Endothelial cell of umbilical vein (primary cell): ENCODE results near the gene SHKBP1. TPM values are rescaled to one million over a fixed set of nuclear protein-coding genes. Genes with fewer than 3 reads are reported as not detected.

Experiments used
- BruUV-seq: library from RNA; stranded (reverse); fragments of 400-500 nt; replicated peaks from 2 replicates; lab custom pipeline; 2021; lab: Mats Ljungman, UMichigan
- CTCF ChIA-PET: fragments of 300-600, 350-600 bp; sonication (Branson Sonifier 250); formaldehyde crosslinking; loops from one replicate; lab custom pipeline; 2021; ENCODE audit warnings: antibody characterized with exemption, inconsistent platforms; lab: Charles Lee
- POLR2A ChIA-PET: fragments of 300-600, 350-600 bp; sonication (Branson Sonifier 250); formaldehyde crosslinking; loops from one replicate; lab custom pipeline; 2021; ENCODE audit warnings: antibody characterized with exemption, inconsistent platforms; lab: Charles Lee
- DNase-seq: peaks from one replicate; pipeline ENCODE4 v3.0.0-alpha.2; 2011; ENCODE audit warnings: low read depth, low spot score
- FAIRE-seq: peaks from 2 replicates; lab custom pipeline; 2011; peaks lifted over from hg19 to GRCh38; lab: Jason Lieb, UNC
- H2AFZ ChIP-seq: 2 replicates; pipeline ENCODE4 v1.6.0; 2012; ENCODE audit warnings: low read depth, low read length, control low read depth, inconsistent platforms
- H3K27ac ChIP-seq: 2 replicates; pipeline ENCODE4 v1.5.1; 2011; ENCODE audit warnings: low read depth, mild to moderate bottlenecking, control low read depth, low read length, moderate library complexity; ENCODE audit not compliant: insufficient read depth
- H3K27me3 ChIP-seq, 2 experiments: 2 replicates each; pipeline versions ENCODE4 v1.6.0 to v1.6.1; 2011; ENCODE audit warnings: low read length in 2 of 2, mixed read lengths in 1 of 2; ENCODE audit not compliant: control insufficient read depth in 2 of 2, insufficient read depth in 2 of 2
- H3K36me3 ChIP-seq, 2 experiments: 2 replicates in 1 of 2; 3 replicates in 1 of 2; pipeline ENCODE4 v1.5.1; 2011; ENCODE audit warnings: low read length in 2 of 2, mild to moderate bottlenecking in 1 of 2, moderate library complexity in 1 of 2; ENCODE audit not compliant: control insufficient read depth in 2 of 2, insufficient read depth in 2 of 2; ENCODE audit errors: extremely low read depth in 1 of 2
- H3K4me1 ChIP-seq: 3 replicates; pipeline ENCODE4 v1.5.1; 2011; ENCODE audit warnings: mild to moderate bottlenecking, low read length; ENCODE audit not compliant: control insufficient read depth, insufficient read depth; ENCODE audit errors: extremely low read depth
- H3K4me2 ChIP-seq: 2 replicates; pipeline ENCODE4 v1.6.1; 2011; ENCODE audit warnings: low read length, control low read depth, mixed read lengths; ENCODE audit not compliant: insufficient read depth
- H3K4me3 ChIP-seq, 3 experiments: fragments of 200-600 bp in 1 of 3; sonication (generic), shearing (Covaris generic) in 1 of 3; replicated peaks in 1 of 3; 2 replicates each; pipeline ENCODE4 v1.5.1; 2011 to 2016; ENCODE audit warnings: control low read depth in 3 of 3, low read length in 3 of 3, mild to moderate bottlenecking in 2 of 3, inconsistent platforms in 1 of 3, low read depth in 1 of 3, moderate library complexity in 1 of 3; ENCODE audit not compliant: insufficient read depth in 1 of 3
- H3K79me2 ChIP-seq: 2 replicates; pipeline ENCODE4 v1.6.0; 2012; ENCODE audit warnings: low read length, inconsistent platforms; ENCODE audit not compliant: control insufficient read depth, insufficient read depth
- H3K9ac ChIP-seq: replicated peaks from 2 replicates; pipeline ENCODE3; 2011; ENCODE audit warnings: low read length, control low read depth; ENCODE audit not compliant: insufficient read depth; ENCODE audit errors: extremely low read depth
- H3K9me1 ChIP-seq: replicated peaks from 3 replicates; pipeline ENCODE4 v1.6.0; 2011; ENCODE audit warnings: mild to moderate bottlenecking, low read length; ENCODE audit not compliant: control insufficient read depth, insufficient read depth; ENCODE audit errors: extremely low read depth
- H3K9me3 ChIP-seq: replicated peaks from 2 replicates; pipeline ENCODE4 v1.5.1; 2012; ENCODE audit warnings: low read length, inconsistent platforms; ENCODE audit not compliant: control insufficient read depth, insufficient read depth
- H4K20me1 ChIP-seq: replicated peaks from 2 replicates; pipeline ENCODE3; 2011; ENCODE audit warnings: mild to moderate bottlenecking, low read length; ENCODE audit not compliant: control insufficient read depth, insufficient read depth; ENCODE audit errors: extremely low read depth
- EZH2 ChIP-seq: IDR thresholded peaks from 2 replicates; pipeline ENCODE4 v1.6.1; 2012; ENCODE audit warnings: borderline replicate concordance, low read depth, mild to moderate bottlenecking, moderate library complexity, low read length, inconsistent platforms; ENCODE audit not compliant: severe bottlenecking
- FOS ChIP-seq: IDR thresholded peaks from 2 replicates; pipeline ENCODE4 v1.6.1; 2011; ENCODE audit warnings: mild to moderate bottlenecking, low read length, moderate library complexity, borderline replicate concordance; ENCODE audit not compliant: insufficient read depth
- MAX ChIP-seq: IDR thresholded peaks from 2 replicates; pipeline ENCODE4 v1.6.1; 2011; ENCODE audit not compliant: insufficient read depth, insufficient read length
- POLR2AphosphoS5 ChIP-seq: IDR thresholded peaks from 2 replicates; pipeline ENCODE4 v1.6.1; 2012; ENCODE audit warnings: low read depth, mild to moderate bottlenecking, control low read depth, low read length, moderate library complexity; ENCODE audit not compliant: insufficient read depth
- dilution Hi-C: fragments of 300-500 bp; cut with MboI; formaldehyde crosslinking; loops from one replicate; pipeline ENCODE4 v1.15.0; 2019; ENCODE audit warnings: low sequenced_read_pairs; ENCODE audit not compliant: extremely low pct_ligation_motif_present
- intact Hi-C: fragments of 100-400 bp; cut with micrococcal nuclease; formaldehyde crosslinking; loops from one replicate; pipeline ENCODE4 v1.10.0; 2022
- polyA plus RNA-seq, 4 experiments: library from polyadenylated mRNA; depleted of rRNA in 3 of 4; stranded (reverse) in 3 of 4; unstranded in 1 of 4; fragments of >200 nt; gene quantifications; 2 replicates each; pipeline versions ENCODE4 v1.2.1 to v1.2.3, GENCODE V29; 2011 to 2012; ENCODE audit warnings: missing spikeins in 1 of 4
- total RNA-seq: library from RNA; stranded (reverse); gene quantifications from 2 replicates; pipeline ENCODE4 v1.2.3, GENCODE V29; 2021
- TF ChIP-seq, protein P1 (sequence below), 2 donors: IDR thresholded peaks; 1 replicate in 1 of 2; 2 replicates in 1 of 2; pipeline ENCODE4 v1.5.1; 2011; ENCODE audit warnings: low read length in 2 of 2, mild to moderate bottlenecking in 2 of 2, moderate library complexity in 2 of 2, control low read depth in 1 of 2, inconsistent platforms in 1 of 2, low read depth in 1 of 2; ENCODE audit not compliant: insufficient read depth in 1 of 2; ENCODE audit errors: extremely low read depth in 1 of 2

SHKBP1 gene
- total and polyA plus RNA-seq, 2 donors (not counting 3 experiments of a cell fraction or from before 2014, with no cell fraction given), result 106 to 113 TPM

- Histone ChIP-seq H3K27me3 (peaks cover 14 to 16% of the 10 kb centered on the region in 2 experiments), H3K79me2 (no peaks in the 10 kb centered on the region), H3K4me3 (no peak overlapping the region), H3K4me1 (no peaks in the 10 kb centered on the region), H3K9ac (no peak overlapping the region), H2AFZ (no peak overlapping the region), H3K27ac (no peak overlapping the region), H3K9me3 (no peaks in the 10 kb centered on the region), H3K36me3 (no peaks in the 10 kb centered on the region), H3K4me2 (no peak overlapping the region), H4K20me1 (no peaks in the 10 kb centered on the region), H3K9me1 (no peaks in the 10 kb centered on the region)
- no TSS peak for BruUV-seq
- ChIA-PET POLR2A (no interaction called here), CTCF (interaction anchor here (0.6 to 2.4 kb wide), 20 partner anchors 8 to 244 kb away, joined by 3 to 50 read pairs (median 5); partner anchors contain the start of genes BLVRB and LTBP4)
- TF ChIP-seq, protein P1, sequence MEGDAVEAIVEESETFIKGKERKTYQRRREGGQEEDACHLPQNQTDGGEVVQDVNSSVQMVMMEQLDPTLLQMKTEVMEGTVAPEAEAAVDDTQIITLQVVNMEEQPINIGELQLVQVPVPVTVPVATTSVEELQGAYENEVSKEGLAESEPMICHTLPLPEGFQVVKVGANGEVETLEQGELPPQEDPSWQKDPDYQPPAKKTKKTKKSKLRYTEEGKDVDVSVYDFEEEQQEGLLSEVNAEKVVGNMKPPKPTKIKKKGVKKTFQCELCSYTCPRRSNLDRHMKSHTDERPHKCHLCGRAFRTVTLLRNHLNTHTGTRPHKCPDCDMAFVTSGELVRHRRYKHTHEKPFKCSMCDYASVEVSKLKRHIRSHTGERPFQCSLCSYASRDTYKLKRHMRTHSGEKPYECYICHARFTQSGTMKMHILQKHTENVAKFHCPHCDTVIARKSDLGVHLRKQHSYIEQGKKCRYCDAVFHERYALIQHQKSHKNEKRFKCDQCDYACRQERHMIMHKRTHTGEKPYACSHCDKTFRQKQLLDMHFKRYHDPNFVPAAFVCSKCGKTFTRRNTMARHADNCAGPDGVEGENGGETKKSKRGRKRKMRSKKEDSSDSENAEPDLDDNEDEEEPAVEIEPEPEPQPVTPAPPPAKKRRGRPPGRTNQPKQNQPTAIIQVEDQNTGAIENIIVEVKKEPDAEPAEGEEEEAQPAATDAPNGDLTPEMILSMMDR (IDR thresholded peaks at IDR 0.05; ENCODE audit: extremely low read depth in 1 of 2, insufficient read depth in 1 of 2, low read depth in 1 of 2, low read length in 2 of 2), result peak; percentile 7 to 67
- no peak for TF ChIP-seq MAX
- TF ChIP-seq POLR2AphosphoS5, result no peak
- no peak for TF ChIP-seq EZH2
- TF ChIP-seq FOS, result no peak
- FAIRE-seq, result peak; percentile 21
- intact Hi-C loops, result loop anchor here (1.0 to 2.0 kb wide), 2 partner anchors 22 to 49 kb away; no protein-coding TSS in a partner anchor
- dilution Hi-C loops, result no loop called here
- DNase-seq, result peak; percentile 42
Observed at GRCh38 chr19:40549007-40549708, 27.5 kb upstream of the SHKBP1 start.
